Astrocyte (in vitro differentiated cells and primary cell): ENCODE data around the gene CSGALNACT2. TPM values are rescaled to one million over a fixed set of nuclear protein-coding genes. Genes with fewer than 3 reads are reported as not detected.

Source experiments
- DNase-seq: peaks from one replicate; pipeline ENCODE4 v3.0.0-alpha.2; 2010; ENCODE audit warnings: low read depth
- FAIRE-seq: peaks from 2 replicates; lab custom pipeline; 2011; peaks lifted over from hg19 to GRCh38; lab: Jason Lieb, UNC
- H2AFZ ChIP-seq: 2 replicates; pipeline ENCODE4 v1.6.0; 2012; ENCODE audit warnings: low read depth, low read length, inconsistent platforms
- H3K27ac ChIP-seq: 2 replicates; pipeline ENCODE4 v1.5.1; 2011; ENCODE audit warnings: low read depth, low read length, inconsistent platforms
- H3K27me3 ChIP-seq: 2 replicates; pipeline ENCODE4 v1.6.0; 2011; ENCODE audit warnings: low read length, inconsistent platforms; ENCODE audit not compliant: insufficient read depth
- H3K36me3 ChIP-seq: 2 replicates; pipeline ENCODE4 v1.5.1; 2011; ENCODE audit warnings: low read length, inconsistent platforms; ENCODE audit not compliant: insufficient read depth
- H3K4me1 ChIP-seq: 2 replicates; pipeline ENCODE4 v1.5.1; 2011; ENCODE audit warnings: low read length, inconsistent platforms; ENCODE audit not compliant: insufficient read depth
- H3K4me2 ChIP-seq: 2 replicates; pipeline ENCODE4 v1.6.0; 2012; ENCODE audit warnings: low read length, inconsistent platforms
- H3K4me3 ChIP-seq: 2 replicates; pipeline ENCODE4 v1.5.1; 2011; ENCODE audit warnings: low read depth, mild to moderate bottlenecking, low read length, inconsistent platforms; ENCODE audit not compliant: insufficient read depth
- H3K79me2 ChIP-seq: 2 replicates; pipeline ENCODE4 v1.6.0; 2012; ENCODE audit warnings: mild to moderate bottlenecking, low read length, inconsistent platforms; ENCODE audit not compliant: insufficient read depth
- H3K9ac ChIP-seq: 2 replicates; pipeline ENCODE4 v1.6.0; 2012; ENCODE audit warnings: mild to moderate bottlenecking, low read length, inconsistent platforms
- H3K9me3 ChIP-seq: 2 replicates; pipeline ENCODE4 v1.5.1; 2012; ENCODE audit warnings: low read depth, mild to moderate bottlenecking, low read length, inconsistent platforms; ENCODE audit not compliant: insufficient read depth
- H4K20me1 ChIP-seq: 2 replicates; pipeline ENCODE4 v1.6.0; 2012; ENCODE audit warnings: low read length, inconsistent platforms; ENCODE audit not compliant: insufficient read depth
- H3K27ac Mint-ChIP-seq: one replicate; pipeline ENCODE4 v1.8.0; 2021; ENCODE audit warnings: mild to moderate bottlenecking, mixed read lengths; ENCODE audit not compliant: unreplicated experiment
- H3K27me3 Mint-ChIP-seq: one replicate; pipeline ENCODE4 v1.8.0; 2021; ENCODE audit warnings: low read depth, mixed read lengths; ENCODE audit not compliant: unreplicated experiment
- H3K36me3 Mint-ChIP-seq: one replicate; pipeline ENCODE4 v1.8.0; 2021; ENCODE audit warnings: low read depth, mixed read lengths; ENCODE audit not compliant: unreplicated experiment
- H3K4me1 Mint-ChIP-seq: one replicate; pipeline ENCODE4 v1.8.0; 2021; ENCODE audit warnings: low read depth, mixed read lengths; ENCODE audit not compliant: unreplicated experiment
- H3K4me3 Mint-ChIP-seq: one replicate; pipeline ENCODE4 v1.8.0; 2021; ENCODE audit warnings: mild to moderate bottlenecking, moderate library complexity, mixed read lengths; ENCODE audit not compliant: unreplicated experiment
- H3K9me3 Mint-ChIP-seq: one replicate; pipeline ENCODE4 v1.8.0; 2021; ENCODE audit warnings: mild to moderate bottlenecking, mixed read lengths; ENCODE audit not compliant: unreplicated experiment
- EZH2 ChIP-seq: IDR thresholded peaks from 2 replicates; pipeline ENCODE4 v1.6.1; 2012; ENCODE audit warnings: mild to moderate bottlenecking, low read length, inconsistent platforms; ENCODE audit not compliant: insufficient read depth
- total RNA-seq: library from RNA; stranded (reverse); gene quantifications from 2 replicates; pipeline ENCODE4 v1.2.1, GENCODE V29; 2021
- TF ChIP-seq, protein P1 (sequence below): IDR thresholded peaks from 2 replicates; pipeline ENCODE4 v1.5.1; 2011; ENCODE audit warnings: low read depth, mild to moderate bottlenecking, inconsistent platforms, low read length, moderate library complexity; ENCODE audit not compliant: insufficient read depth

Gene CSGALNACT2
- total RNA-seq, 1 donor from 2014 or later: 28.5 TPM

DNA sequence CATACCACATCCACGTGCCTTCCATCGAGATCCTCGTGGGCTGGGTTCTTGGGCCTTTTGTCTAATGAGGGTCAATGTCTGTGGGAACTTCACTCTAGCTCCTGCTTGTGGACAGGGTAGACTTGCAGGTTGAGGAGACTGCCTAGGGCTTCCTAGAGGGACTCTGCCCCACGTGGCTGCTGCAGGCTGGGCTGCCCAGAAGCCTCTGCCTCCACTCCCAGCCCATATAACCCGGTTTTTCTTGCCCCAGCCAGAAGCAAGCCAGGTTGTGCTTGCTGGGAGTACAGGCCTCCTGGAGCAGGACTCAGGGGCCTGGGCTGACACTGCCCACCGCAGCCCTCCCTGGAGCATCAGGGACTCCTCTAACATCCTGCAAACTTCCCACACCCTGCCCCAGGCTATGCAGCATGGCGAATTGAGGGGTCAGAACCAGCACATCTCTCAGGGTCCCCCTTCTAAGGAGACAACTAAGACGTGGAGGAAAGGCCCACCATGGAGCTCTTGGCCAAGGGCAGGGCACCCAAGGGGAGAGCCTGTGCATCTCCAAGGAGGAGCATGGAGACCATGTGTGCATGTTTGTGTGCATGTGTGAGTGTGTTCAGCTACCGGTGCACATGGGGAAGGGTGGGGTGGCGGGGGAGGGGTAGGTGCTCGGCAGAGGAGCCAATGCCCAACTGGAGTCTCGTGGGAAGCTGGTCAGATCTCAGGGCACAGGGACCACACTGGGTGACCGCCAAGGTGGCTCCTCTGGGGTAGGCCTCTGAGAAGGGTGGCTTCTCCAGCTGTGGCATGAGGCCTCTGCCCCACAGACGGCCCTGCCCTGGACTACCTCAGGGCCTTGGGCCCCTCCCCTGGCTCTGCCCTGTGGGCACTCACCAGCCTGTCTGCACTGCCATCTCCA, 66.0 kb downstream of the CSGALNACT2 start:
- Histone ChIP-seq H3K27me3 (no peaks in the 10 kb centered on the region), H3K4me1 (peaks cover 4% of the 10 kb centered on the region), H2AFZ (no peak overlapping the region), H3K79me2 (no peaks in the 10 kb centered on the region), H3K36me3 (no peaks in the 10 kb centered on the region), H3K27ac (no peak overlapping the region), H3K4me2 (no peak overlapping the region), H3K9me3 (no peaks in the 10 kb centered on the region), H3K4me3 (no peak overlapping the region), H3K9ac (no peak overlapping the region), H4K20me1 (no peaks in the 10 kb centered on the region)
- Mint-ChIP-seq H3K27ac (no peak overlapping the region), H3K9me3 (no peaks in the 10 kb centered on the region), H3K27me3 (peaks cover 3% of the 10 kb centered on the region), H3K4me3 (peak overlapping the region; percentile 64), H3K36me3 (peaks cover 4% of the 10 kb centered on the region), H3K4me1 (no peaks in the 10 kb centered on the region)
- DNase-seq: no peak
- FAIRE-seq: no peak
- TF ChIP-seq EZH2: no peak
- TF ChIP-seq, protein P1, sequence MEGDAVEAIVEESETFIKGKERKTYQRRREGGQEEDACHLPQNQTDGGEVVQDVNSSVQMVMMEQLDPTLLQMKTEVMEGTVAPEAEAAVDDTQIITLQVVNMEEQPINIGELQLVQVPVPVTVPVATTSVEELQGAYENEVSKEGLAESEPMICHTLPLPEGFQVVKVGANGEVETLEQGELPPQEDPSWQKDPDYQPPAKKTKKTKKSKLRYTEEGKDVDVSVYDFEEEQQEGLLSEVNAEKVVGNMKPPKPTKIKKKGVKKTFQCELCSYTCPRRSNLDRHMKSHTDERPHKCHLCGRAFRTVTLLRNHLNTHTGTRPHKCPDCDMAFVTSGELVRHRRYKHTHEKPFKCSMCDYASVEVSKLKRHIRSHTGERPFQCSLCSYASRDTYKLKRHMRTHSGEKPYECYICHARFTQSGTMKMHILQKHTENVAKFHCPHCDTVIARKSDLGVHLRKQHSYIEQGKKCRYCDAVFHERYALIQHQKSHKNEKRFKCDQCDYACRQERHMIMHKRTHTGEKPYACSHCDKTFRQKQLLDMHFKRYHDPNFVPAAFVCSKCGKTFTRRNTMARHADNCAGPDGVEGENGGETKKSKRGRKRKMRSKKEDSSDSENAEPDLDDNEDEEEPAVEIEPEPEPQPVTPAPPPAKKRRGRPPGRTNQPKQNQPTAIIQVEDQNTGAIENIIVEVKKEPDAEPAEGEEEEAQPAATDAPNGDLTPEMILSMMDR: no peak

DNA sequence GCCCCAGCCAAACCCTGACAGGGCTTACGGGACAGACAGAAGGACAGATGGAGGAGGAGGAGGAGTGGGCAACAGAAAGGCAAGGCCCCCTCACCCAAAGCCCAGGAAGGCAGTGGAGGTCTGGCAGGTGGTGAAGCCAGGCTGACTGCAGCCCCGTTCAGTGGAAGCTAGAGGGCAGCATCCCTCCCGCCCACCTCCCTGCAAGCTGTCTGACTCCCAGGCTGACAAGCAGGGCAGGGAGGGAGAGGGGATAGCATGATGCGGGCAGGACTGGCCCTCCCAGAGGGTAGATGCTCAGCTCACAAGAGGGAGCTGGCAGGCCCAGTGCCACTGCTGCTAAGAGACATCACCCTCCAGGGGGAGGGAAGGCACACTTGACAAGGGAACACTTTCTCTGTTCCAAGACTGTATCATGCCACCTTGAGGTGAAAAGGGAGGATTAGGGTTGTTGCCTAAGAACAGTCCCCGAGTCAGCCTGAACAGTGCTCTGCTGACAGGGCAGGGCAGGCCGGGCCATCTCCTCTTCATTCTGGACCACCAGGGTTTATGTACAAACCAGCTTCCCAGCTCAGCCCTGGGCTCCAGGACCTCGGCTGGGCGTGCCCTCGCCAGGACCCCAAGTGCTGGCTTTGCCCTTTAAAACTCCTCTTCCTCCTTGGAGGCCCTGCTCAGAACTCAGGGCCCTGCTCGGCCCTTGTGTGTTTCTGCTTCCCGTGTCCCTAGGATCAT, 66.9 kb downstream of the CSGALNACT2 start:
- Histone ChIP-seq H2AFZ (peak overlapping the region; percentile 65), H3K9ac (no peak overlapping the region), H3K27ac (no peak overlapping the region), H3K4me2 (no peak overlapping the region), H3K79me2 (no peaks in the 10 kb centered on the region), H4K20me1 (no peaks in the 10 kb centered on the region), H3K9me3 (no peaks in the 10 kb centered on the region), H3K36me3 (no peaks in the 10 kb centered on the region), H3K27me3 (peaks cover 2% of the 10 kb centered on the region), H3K4me3 (no peak overlapping the region), H3K4me1 (peaks cover 4% of the 10 kb centered on the region)
- no peaks in the 10 kb centered on the region for H3K9me3 Mint-ChIP-seq
- peaks cover 3% of the 10 kb centered on the region for H3K27me3 Mint-ChIP-seq
- H3K27ac Mint-ChIP-seq: no peak overlapping the region
- peaks cover 1% of the 10 kb centered on the region for H3K36me3 Mint-ChIP-seq
- no peaks in the 10 kb centered on the region for H3K4me1 Mint-ChIP-seq
- FAIRE-seq (peak; percentile 68), DNase-seq (peak; percentile 25)
- TF ChIP-seq, protein P1: peak; percentile 46
- TF ChIP-seq EZH2: no peak
- no peak overlapping the region for H3K4me3 Mint-ChIP-seq
